Measurements from ENCODE around the gene ABCD1.

ABCD1 gene

GRCh38 chrX:153782313-153782712 lies 57.7 kb downstream of the ABCD1 start:
- TF ChIP-seq, protein P1, sequence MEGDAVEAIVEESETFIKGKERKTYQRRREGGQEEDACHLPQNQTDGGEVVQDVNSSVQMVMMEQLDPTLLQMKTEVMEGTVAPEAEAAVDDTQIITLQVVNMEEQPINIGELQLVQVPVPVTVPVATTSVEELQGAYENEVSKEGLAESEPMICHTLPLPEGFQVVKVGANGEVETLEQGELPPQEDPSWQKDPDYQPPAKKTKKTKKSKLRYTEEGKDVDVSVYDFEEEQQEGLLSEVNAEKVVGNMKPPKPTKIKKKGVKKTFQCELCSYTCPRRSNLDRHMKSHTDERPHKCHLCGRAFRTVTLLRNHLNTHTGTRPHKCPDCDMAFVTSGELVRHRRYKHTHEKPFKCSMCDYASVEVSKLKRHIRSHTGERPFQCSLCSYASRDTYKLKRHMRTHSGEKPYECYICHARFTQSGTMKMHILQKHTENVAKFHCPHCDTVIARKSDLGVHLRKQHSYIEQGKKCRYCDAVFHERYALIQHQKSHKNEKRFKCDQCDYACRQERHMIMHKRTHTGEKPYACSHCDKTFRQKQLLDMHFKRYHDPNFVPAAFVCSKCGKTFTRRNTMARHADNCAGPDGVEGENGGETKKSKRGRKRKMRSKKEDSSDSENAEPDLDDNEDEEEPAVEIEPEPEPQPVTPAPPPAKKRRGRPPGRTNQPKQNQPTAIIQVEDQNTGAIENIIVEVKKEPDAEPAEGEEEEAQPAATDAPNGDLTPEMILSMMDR (IDR thresholded peaks at IDR 0.05) = no peak
- H3K4me3 ChIP-seq = no peak overlapping the region
- no peak for DNase-seq (ENCODE audit: low spot score)
- no peak overlapping the region for H3K27ac ChIP-seq

DNA sequence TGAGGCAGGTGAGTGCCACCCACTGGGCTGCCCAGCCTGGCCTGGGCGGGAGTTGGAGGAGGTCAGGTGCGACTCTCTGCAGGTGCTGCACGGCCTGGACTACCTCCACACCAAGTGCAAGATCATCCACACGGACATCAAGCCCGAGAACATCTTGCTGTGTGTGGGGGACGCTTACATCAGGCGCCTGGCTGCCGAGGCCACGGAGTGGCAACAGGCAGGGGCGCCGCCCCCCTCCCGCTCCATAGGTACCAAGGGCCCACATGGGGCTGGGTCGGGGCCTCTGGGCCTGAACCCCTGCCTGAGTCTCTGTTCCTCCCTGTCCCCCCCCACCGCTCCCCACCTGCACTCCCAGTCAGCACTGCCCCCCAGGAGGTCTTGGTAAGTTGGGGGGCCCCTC lies 58.2 kb downstream of the ABCD1 start:
- DNase-seq (ENCODE audit: low spot score) = no peak
- TF ChIP-seq, protein P1 (IDR thresholded peaks at IDR 0.05) = no peak
- Histone ChIP-seq H3K4me3 (no peak overlapping the region), H3K27ac (no peak overlapping the region)

DNA sequence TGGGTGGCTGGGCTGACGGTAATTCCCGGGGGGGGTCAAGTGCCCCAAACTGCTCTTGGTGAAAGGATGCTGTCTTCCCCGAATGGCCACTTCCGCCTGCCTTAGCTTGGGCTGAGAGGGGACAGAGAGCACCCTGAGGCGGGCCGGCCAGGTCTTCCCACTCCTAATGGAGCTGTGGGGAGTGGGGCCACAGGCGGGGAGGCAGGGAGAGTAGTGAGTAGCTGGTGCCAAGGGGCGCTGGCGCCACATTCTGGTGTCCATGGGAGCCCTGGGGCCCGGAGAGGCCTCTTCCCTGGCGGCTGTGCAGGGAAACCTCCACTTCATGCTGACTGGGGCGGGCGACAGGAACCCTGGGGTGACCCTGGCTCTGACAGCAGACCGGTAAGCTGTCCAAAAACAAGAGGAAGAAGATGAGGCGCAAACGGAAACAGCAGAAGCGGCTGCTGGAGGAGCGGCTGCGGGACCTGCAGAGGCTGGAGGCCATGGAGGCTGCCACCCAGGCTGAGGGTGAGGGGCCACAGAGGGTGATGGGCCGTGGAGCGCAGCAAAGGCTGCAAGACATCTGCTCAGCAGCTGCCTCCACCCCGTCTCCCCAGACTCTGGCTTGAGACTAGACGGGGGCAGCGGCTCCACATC lies 58.8 kb downstream of the ABCD1 start:
- DNase-seq (ENCODE audit: low spot score) = no peak
- TF ChIP-seq, protein P1 (IDR thresholded peaks at IDR 0.05) = no peak
- Histone ChIP-seq H3K4me3 (no peak overlapping the region), H3K27ac (no peak overlapping the region)

DNA sequence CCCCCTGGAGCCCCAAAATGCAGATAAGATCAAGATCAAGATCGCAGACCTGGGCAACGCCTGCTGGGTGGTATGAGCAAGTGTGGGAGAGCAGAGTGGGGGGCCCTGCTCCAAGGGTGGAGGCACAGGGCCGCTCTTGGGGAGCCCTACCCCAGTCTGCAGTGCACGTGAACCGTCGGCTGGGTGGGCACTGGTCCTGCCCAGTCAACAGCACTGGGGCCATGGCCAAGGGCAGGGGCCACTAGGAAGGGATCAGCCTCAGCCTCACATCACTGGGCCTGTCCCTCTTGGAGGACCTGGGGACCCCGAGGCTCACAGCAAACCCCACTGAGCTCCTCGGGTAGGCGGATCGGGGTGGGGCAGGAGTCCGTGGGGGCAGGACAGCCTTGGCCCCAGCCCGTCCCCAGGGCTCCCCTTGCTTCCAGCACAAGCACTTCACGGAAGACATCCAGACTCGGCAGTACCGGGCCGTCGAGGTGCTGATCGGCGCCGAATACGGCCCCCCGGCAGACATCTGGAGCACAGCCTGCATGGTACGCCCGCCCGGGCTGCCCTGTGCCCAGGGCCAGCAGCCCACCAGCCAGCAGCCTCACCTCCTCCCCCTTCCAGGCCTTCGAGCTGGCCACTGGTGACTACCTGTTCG lies 59.8 kb downstream of the ABCD1 start:
- no peak for DNase-seq (ENCODE audit: low spot score)
- TF ChIP-seq, protein P1 (IDR thresholded peaks at IDR 0.05) = no peak
- Histone ChIP-seq H3K27ac (no peak overlapping the region), H3K4me3 (no peak overlapping the region)

DNA sequence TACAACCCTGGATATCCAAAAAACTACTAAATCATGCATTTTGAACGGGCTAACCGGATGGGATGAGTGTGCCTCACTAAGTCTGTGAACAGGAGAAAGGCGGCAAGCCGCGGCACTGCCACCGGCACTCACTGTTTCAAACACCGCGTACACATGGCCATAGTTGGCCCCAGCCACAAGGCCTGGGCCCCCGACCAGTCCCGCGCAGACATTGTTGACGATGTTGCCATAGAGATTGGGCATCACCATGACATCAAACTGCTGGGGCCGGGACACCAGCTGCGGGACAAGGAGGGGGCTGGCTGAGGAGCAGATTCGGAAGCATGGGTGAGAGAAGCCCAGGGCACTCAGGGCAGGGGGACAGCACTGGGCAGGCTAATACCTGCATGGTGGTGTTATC lies 62.0 kb downstream of the ABCD1 start:
- Histone ChIP-seq H3K4me3 (no peak overlapping the region), H3K27ac (no peak overlapping the region)
- TF ChIP-seq, protein P1 (IDR thresholded peaks at IDR 0.05) = no peak
- no peak for DNase-seq (ENCODE audit: low spot score)

- DNase-seq (ENCODE audit: low spot score) = no peak
- Histone ChIP-seq H3K27ac (no peak overlapping the region), H3K4me3 (no peak overlapping the region)
- TF ChIP-seq, protein P1 (IDR thresholded peaks at IDR 0.05) = no peak
Measured at GRCh38 chrX:153789654-153790053, 65.0 kb downstream of the ABCD1 start.

All from coronary artery (tissue), 2 donors.